H1 (cell line): ENCODE measurements around the gene TASP1.

Experiments used
- CTCF ChIP-seq, 3 experiments: IDR thresholded peaks; 1 replicate in 2 of 3; 2 replicates in 1 of 3; pipeline versions ENCODE4 v1.5.1 to v1.6.1; 2011; ENCODE audit warnings: low read length in 3 of 3, mild to moderate bottlenecking in 3 of 3, inconsistent platforms in 2 of 3, low read depth in 1 of 3, moderate library complexity in 1 of 3; ENCODE audit not compliant: insufficient read depth in 1 of 3; ENCODE audit errors: control extremely low read depth in 1 of 3
- POLR2A ChIP-seq, 2 experiments: IDR thresholded peaks; 1 replicate in 1 of 2; 2 replicates in 1 of 2; pipeline ENCODE4 v1.6.1; 2011; ENCODE audit warnings: low read depth in 2 of 2, low read length in 2 of 2, mild to moderate bottlenecking in 2 of 2; ENCODE audit errors: control extremely low read depth in 1 of 2

DNA sequence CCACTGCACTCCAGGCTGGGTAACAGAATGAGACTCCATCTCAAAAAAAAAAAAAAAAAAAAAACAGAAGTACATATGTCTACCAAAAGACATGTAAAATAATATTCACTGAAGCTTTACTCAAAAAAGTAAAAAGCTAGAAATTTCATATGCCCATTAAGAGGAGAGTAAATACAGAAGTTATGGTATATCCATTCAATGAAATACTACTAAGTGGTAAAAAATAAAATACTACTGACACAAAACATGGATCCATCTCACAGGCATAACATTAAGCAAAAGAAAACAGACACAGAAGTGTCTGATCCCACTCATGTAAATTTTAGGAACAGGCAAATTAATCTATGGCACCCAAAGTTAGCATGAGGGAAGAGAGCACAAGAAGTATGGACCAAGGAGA is 52.6 kb downstream of the TASP1 start:
- TF ChIP-seq CTCF (IDR thresholded peaks at IDR 0.05; ENCODE audit: control extremely low read depth in 1 of 3, insufficient read depth in 1 of 3, low read depth in 1 of 3, low read length in 3 of 3) (no peak), POLR2A (IDR thresholded peaks at IDR 0.05; ENCODE audit: control extremely low read depth in 1 of 2, low read depth in 2 of 2, low read length in 2 of 2) (no peak)
